HG02623 (cell line): ENCODE measurements around the gene KCTD17.

Experiments used
- ATAC-seq: cut with Tn5 transposase; IDR thresholded peaks from one replicate; pipeline ENCODE4 v1.9.1; 2021; ENCODE audit warnings: moderate library complexity; ENCODE audit not compliant: unreplicated experiment

KCTD17 gene

DNA sequence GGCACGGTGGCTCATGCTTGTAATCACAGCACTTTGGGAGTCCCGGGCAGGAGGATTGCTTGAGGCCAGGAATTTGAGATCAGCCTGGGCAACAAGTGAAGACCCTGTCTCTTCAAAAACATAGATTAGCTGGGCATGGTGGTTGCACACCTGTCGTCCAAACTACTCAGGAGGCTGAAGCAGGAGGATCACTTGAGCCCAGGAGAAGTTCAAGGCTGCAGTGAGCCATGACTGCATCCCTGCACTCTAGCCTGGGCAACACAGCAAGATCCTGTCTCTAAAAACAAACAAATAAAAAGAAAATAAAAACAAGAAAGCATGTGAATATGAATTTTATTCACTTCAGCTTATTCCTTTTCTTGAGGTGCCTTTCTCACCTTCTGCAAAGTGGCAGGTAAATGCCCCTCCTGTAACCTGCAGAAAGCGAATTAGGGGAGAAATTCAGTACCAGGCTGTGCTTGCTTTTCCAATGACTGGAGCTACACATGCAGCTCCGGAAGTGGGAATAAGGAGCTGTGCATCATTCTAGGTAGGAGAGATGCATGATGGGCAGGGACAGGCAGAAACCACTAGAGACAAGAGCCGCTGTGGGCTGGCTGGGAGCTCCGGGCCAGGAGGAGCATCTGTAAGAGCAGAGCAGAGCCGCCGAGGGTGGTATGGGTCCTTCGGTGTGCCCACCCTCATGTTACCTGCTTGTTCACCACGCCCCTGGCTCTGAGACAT, 14.7 kb upstream of the KCTD17 start:
- ATAC-seq, result no peak

GRCh38 chr22:37037669-37038068, 13.9 kb upstream of the KCTD17 start:
- ATAC-seq, result no peak

DNA sequence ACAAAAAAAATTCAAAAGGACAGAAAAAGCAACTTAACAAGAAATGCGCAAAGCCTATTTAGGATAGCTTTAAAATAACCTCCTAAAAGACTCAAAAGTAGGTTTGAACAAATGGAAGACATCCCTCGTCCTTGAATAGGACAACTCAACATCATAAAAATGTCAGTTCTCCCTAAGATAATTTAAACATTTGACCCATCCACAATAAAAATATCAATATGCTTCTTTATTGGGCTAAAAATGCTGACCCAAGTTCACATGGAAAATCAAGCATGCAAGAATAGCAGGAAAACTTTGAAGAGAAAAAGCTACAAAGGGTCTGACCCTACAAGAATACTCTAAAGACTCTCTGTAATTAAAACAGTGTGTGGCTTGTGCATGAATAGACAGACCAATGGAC, 12.1 kb upstream of the KCTD17 start:
- ATAC-seq, result no peak

DNA sequence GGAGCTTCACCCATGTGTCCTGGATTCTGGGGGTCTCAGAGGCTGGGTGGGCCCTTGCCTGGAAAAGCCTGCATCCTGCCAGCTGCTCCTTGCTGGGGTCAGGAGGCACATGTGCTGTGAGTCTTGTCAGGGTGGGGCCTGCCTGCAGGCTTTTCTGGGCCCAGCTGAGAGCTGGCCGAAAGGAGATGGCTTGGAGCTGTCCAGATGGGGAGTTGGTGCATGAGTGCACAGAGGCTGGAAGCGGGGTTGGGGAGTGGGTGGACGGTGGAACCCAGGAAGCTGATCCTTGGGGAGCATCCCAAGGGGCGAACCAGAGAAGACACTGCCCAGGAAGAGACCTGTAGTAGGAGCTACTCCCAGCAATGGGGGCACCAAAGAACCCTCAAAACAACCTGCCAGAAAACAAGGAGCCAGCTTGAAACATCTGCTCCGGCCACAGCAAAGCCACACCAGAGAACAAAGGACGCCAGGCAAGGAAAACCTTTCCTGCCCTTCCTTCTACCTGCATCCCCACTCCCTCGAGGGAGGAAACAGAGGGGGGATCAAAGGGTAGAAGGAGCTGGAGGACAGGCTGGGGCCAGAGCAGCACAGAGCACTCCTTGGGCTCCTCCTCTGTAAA, 8.2 kb upstream of the KCTD17 start:
- ATAC-seq, result no peak

DNA sequence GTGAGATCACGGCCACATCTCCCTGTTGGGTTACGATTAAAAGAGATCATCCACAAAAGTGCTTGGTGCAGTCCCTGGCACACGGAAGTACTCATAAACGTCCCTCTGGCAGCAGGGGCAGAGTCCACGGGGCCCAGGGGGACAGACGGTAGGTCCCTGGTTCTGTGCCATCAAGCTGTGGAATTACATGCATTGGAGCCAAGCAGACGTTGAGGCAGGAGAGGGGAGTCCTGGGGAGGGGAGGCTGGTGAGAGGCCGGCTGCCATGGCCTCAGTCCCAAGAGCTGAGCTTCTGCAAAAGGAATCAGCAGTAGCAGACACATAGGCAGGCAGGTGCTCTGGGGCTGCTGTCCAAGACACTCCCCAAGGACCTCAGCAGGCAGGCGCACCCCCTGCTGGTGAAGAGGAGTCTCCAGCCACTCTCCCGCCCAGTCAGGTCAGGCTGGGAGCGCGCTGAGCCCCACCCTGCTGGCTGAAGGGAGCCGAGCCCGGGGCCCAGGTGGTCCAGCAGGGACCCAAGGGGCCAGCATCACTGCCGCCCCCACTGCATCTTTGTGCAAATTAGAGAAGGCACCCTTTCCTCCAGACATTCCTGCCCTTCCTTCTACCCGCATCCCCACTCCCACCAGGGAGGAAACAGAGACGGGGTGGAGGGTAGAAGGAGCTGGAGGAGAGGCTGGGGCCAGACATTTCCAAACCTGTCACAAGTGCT, 7.6 kb upstream of the KCTD17 start:
- ATAC-seq, result no peak

GRCh38 chr22:37044634-37045625, 6.6 kb upstream of the KCTD17 start:
- ATAC-seq, result no peak

- no peak for ATAC-seq
Measured at GRCh38 chr22:37045958-37046357, 5.6 kb upstream of the KCTD17 start.

GRCh38 chr22:37046589-37046988, 5.0 kb upstream of the KCTD17 start:
- no peak for ATAC-seq

DNA sequence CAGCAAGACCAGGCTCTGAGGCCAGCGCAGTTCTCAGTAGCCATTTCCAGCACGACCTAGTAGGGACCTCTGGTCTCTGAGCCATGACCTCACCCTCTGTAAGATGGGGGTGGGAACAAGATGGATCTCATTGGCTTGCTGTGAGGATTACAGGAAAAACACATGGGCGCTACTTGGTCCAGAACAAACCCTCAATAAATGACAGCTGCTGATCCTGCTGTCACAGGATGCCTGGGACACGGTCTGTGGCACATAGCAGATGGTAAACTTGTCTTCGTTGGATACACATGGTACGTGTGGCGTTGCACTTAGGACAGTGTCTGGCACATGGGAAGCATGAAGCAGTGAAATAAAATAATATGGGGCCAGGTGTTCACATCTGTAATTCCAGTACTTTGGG, 4.5 kb upstream of the KCTD17 start:
- ATAC-seq, result no peak

- ATAC-seq, result no peak
Measured at GRCh38 chr22:37048133-37048532, 3.4 kb upstream of the KCTD17 start.

DNA sequence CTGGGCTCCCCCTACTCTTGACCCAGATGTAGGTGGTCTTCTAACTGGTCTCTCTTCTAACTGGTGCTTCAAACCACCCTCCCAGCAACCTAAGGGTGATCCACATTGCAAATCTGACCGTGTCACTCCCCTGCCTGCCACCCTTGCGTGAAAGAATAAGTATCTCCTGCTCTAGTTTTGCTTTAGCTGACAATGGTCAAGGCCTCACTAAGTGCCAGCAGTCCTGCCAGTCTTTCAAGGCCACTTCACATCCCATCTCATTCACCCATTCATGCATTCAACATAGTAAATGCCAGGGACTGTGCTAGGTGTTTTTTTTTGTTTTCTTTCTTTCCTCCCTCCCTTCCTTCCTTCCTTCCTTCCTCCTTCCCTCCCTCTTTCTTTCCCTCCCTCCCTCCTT, 2.3 kb upstream of the KCTD17 start:
- ATAC-seq, result no peak

GRCh38 chr22:37050913-37051312, 629 bp upstream of the KCTD17 start:
- no peak for ATAC-seq

GRCh38 chr22:37052386-37053309, 1.1 kb downstream of the KCTD17 start:
- no peak for ATAC-seq

DNA sequence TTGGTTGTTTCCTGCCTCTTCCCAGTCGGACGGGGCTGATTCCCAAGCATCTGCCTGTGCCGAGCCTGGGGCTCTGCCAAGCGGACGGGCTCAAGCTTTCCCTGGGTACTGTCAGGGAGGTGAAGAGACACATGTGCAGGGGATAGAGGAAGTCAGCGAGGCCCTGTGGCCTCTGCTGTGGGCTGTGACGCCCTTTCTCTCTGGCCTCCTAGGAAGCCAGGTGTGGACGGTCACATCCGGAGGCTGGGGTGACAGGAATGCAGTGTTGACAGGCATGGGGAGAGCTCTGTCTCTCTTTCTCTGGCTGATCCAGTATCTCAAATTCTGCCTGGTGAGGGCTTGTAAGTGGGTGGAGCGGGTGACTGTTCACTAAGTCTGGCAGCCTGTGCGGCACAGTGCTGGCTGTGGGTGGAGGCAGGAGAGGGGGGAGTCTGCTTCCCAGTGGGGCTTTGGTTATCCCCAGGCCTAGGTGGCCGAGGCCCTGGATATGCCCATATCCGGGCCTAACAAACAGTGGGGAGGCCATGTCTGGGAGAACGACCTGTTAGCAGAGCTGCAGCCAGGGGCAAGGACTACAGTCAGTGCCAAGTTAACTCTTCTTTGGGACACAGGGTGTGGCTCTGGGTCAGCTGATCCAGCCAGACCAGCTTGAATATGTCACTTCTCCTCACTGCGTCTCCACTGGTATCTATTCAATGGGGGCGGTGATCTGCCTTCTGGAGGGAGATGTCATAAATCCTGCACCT, 1.9 kb downstream of the KCTD17 start:
- no peak for ATAC-seq

- ATAC-seq, result no peak
Measured at GRCh38 chr22:37054056-37054395, 2.5 kb downstream of the KCTD17 start.

DNA sequence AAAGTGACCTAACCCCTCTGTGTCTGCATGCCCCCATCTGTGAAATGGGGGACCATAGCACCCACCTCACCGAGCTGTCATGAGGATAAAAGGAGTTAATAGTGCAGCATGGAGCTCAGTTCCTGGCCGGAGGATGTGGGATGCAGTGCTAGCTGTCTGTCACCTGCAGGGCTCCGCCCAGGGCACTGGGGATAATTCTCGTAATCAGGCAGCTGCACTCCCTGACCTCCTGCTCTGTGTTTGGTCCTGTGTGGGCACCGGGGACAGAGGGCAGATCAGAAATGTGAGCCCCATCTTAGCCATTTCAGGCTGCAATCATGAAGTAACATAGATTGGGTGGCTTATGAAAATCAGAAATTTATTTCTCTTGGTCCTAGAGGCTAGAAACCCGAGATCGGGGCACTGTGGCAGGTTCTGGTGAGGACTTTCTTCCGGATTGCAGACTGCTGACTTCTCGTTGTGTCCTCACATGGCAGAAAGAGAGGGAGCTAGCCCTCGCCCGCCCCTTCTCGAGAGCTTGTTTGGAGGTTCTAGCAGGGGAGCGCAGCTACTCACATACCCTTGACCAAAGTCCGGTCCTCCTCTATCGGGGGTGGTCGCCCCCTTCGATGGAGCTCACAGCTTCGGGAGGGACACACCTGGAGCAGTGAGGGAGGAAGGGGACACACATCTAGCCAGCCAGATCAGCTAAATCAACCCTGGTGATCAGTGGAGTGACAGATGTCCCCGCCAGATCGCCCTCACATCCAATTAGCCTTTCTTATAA, 3.2 kb downstream of the KCTD17 start:
- no peak for ATAC-seq

GRCh38 chr22:37056246-37056645, 4.7 kb downstream of the KCTD17 start:
- ATAC-seq, result no peak

DNA sequence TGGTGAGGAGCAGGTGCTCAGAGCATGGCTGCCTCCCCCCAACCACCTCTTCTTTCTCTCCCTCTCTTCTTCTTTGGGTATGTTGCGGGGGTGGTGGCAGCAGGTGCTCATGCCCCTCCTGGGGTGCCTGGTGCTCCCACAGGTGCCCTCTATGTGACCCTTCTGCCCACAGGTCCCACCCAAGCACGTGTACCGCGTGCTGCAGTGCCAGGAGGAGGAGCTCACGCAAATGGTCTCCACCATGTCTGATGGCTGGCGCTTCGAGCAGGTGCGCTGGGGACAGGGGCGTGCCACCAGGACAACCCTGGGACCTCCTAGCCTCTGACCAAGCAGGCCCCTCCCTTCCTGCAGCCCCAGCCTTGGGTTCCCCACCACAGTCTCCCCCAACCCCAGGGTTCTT, 5.7 kb downstream of the KCTD17 start:
- ATAC-seq, result no peak
